Adrenal gland (tissue), 5 donors: Measurements from ENCODE around the gene IFT88.

Source experiments
- CTCF ChIP-seq, 6 experiments: fragments of 450-650 bp in 4 of 6; fragments of 200-600 bp in 2 of 6; sonication (generic) in 1 of 6; IDR thresholded peaks; 1 replicate in 5 of 6; 2 replicates in 1 of 6; pipeline versions ENCODE4 v1.5.1 to v1.8.0; 2016 to 2021; ENCODE audit warnings: antibody characterized with exemption in 6 of 6, mild to moderate bottlenecking in 2 of 6, moderate library complexity in 1 of 6
- POLR2A ChIP-seq, 2 donors: fragments of 450-650 bp; IDR thresholded peaks; one replicate each; pipeline ENCODE4 v1.6.1; 2017; ENCODE audit warnings: antibody characterized with exemption in 2 of 2, mild to moderate bottlenecking in 2 of 2, moderate library complexity in 1 of 2
- donor health status: DM: no; HTN: no; CAD: no.

DNA sequence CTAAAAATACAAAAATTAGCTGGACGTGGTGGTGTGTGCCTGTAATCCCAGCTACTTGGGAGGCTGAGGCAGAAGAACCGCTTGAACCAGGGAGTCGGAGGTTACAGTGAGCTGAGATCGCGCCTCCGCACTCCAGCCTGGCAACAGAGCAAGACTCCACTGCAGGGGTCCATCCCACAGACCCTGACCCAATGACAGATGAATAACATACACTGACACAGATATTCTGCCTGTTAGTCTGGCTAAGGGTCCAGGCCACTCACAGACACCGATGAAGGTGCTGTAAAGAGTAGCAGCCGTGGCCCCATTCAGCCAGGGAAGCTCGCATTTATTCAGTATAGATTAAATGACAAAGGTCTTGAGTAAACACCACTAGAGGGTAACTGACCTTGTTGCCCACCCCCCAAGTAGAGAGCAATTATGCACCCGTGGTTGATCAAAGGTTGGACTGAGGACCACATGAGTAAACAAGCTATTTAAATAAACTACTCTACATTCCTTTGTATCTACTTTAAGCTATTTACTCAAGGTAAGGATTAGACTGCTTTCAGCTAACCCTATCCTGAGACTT is 32.8 kb upstream of the IFT88 start:
- no peak for TF ChIP-seq POLR2A (IDR thresholded peaks at IDR 0.05)
- TF ChIP-seq CTCF (IDR thresholded peaks at IDR 0.05), result no peak
